ENCODE results near the gene CACNB2.
"Not testable (repeated sequence)": the region's sequence is repeated elsewhere in the genome, so short reads cannot be mapped to it uniquely, and the experiment has no call there.

DNA sequence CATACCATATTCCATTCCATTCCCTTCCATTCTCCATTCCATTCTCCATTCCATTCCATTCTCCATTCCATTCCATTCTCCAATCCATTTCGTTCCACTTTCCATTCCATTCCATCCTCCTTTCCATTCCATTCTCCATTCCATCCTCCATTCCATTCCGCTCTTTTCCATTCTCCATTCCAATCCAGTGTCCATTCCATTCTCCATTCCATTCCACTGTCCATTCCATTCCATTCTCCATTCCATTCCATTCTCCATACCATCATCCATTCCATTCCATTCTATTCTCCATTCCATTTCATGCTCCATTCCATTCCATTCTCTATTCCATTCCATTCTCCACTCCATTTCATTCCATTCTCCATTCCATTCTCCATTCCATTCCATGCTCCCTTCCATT lies 430.2 kb downstream of the CACNB2 start:
- TF ChIP-seq, protein P1, sequence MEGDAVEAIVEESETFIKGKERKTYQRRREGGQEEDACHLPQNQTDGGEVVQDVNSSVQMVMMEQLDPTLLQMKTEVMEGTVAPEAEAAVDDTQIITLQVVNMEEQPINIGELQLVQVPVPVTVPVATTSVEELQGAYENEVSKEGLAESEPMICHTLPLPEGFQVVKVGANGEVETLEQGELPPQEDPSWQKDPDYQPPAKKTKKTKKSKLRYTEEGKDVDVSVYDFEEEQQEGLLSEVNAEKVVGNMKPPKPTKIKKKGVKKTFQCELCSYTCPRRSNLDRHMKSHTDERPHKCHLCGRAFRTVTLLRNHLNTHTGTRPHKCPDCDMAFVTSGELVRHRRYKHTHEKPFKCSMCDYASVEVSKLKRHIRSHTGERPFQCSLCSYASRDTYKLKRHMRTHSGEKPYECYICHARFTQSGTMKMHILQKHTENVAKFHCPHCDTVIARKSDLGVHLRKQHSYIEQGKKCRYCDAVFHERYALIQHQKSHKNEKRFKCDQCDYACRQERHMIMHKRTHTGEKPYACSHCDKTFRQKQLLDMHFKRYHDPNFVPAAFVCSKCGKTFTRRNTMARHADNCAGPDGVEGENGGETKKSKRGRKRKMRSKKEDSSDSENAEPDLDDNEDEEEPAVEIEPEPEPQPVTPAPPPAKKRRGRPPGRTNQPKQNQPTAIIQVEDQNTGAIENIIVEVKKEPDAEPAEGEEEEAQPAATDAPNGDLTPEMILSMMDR (IDR thresholded peaks at IDR 0.05): not testable (repeated sequence)
- TF ChIP-seq EP300 (IDR thresholded peaks at IDR 0.05): not testable (repeated sequence)

Data from tibial nerve (tissue), 4 donors.